ENCODE measurements around the gene C4orf50.
"Not testable (repeated sequence)": the region's sequence is repeated elsewhere in the genome, so short reads cannot be mapped to it uniquely, and the experiment has no call there.

The C4orf50 gene

GRCh38 chr4:6017030-6017429 lies 1.2 kb downstream of the C4orf50 start:
- DNase-seq (ENCODE audit: low read depth), result no peak

- no peak for DNase-seq (ENCODE audit: low read depth)
Observed at GRCh38 chr4:6013564-6013963, 4.7 kb downstream of the C4orf50 start.

GRCh38 chr4:6012200-6012599 lies 6.0 kb downstream of the C4orf50 start:
- DNase-seq (ENCODE audit: low read depth), result no peak

- DNase-seq (ENCODE audit: low read depth), result no peak
Observed at GRCh38 chr4:6011686-6012085, 6.5 kb downstream of the C4orf50 start.

- no peak for DNase-seq (ENCODE audit: low read depth)
Observed at GRCh38 chr4:6011271-6011671, 7.0 kb downstream of the C4orf50 start.

GRCh38 chr4:6010789-6011188 lies 7.4 kb downstream of the C4orf50 start:
- no peak for DNase-seq (ENCODE audit: low read depth)

- no peak for DNase-seq (ENCODE audit: low read depth)
Observed at GRCh38 chr4:6009452-6009851, 8.8 kb downstream of the C4orf50 start.

GRCh38 chr4:6008766-6009385 lies 9.4 kb downstream of the C4orf50 start:
- DNase-seq (ENCODE audit: low read depth), result no peak

- no peak for DNase-seq (ENCODE audit: low read depth)
Observed at GRCh38 chr4:6008092-6008551, 10.1 kb downstream of the C4orf50 start.

- DNase-seq (ENCODE audit: low read depth), result no peak
Observed at GRCh38 chr4:6005175-6005574, 13.1 kb downstream of the C4orf50 start.

- DNase-seq (ENCODE audit: low read depth), result not testable (repeated sequence)
Observed at GRCh38 chr4:6003485-6003884, 14.7 kb downstream of the C4orf50 start.

GRCh38 chr4:6002926-6003325 lies 15.3 kb downstream of the C4orf50 start:
- DNase-seq (ENCODE audit: low read depth), result no peak

- no peak for DNase-seq (ENCODE audit: low read depth)
Observed at GRCh38 chr4:6002492-6002833, 15.8 kb downstream of the C4orf50 start.

- DNase-seq (ENCODE audit: low read depth), result no peak
Observed at GRCh38 chr4:6001680-6002491, 16.3 kb downstream of the C4orf50 start.

- DNase-seq (ENCODE audit: low read depth), result no peak
Observed at GRCh38 chr4:5999830-6000365, 18.3 kb downstream of the C4orf50 start.

- no peak for DNase-seq (ENCODE audit: low read depth)
Observed at GRCh38 chr4:5999356-5999755, 18.9 kb downstream of the C4orf50 start.

GRCh38 chr4:5998333-5998936 lies 19.8 kb downstream of the C4orf50 start:
- DNase-seq (ENCODE audit: low read depth), result peak; percentile 64

- DNase-seq (ENCODE audit: low read depth), result no peak
Observed at GRCh38 chr4:5996641-5997040, 21.6 kb downstream of the C4orf50 start.

- no peak for DNase-seq (ENCODE audit: low read depth)
Observed at GRCh38 chr4:5995901-5996623, 22.2 kb downstream of the C4orf50 start.

GRCh38 chr4:5993876-5994811 lies 24.1 kb downstream of the C4orf50 start:
- no peak for DNase-seq (ENCODE audit: low read depth)

GRCh38 chr4:5993346-5993745 lies 24.9 kb downstream of the C4orf50 start:
- DNase-seq (ENCODE audit: low read depth), result not testable (repeated sequence)
